DOHH2 (cell line): ENCODE data around the gene ARF1.

ENCODE experiments used
- H3F3A ChIP-seq: fragments of 200-600 bp; sonication (generic), shearing (Covaris generic); 2 replicates; pipeline ENCODE4 v1.6.0; 2016; ENCODE audit warnings: antibody characterized with exemption, mild to moderate bottlenecking; ENCODE audit not compliant: control insufficient read depth, insufficient read depth
- H3K27ac ChIP-seq: fragments of 200-600 bp; sonication (generic); 2 replicates; pipeline ENCODE4 v1.5.1; 2014; ENCODE audit warnings: low read depth, mild to moderate bottlenecking, low read length, moderate library complexity
- H3K27me3 ChIP-seq: fragments of 200-600 bp; sonication (generic); 2 replicates; pipeline ENCODE4 v1.6.1; 2014; ENCODE audit warnings: mild to moderate bottlenecking, low read length, mixed read lengths; ENCODE audit not compliant: control insufficient read depth
- H3K36me3 ChIP-seq: fragments of 200-600 bp; sonication (generic); 2 replicates; pipeline ENCODE4 v1.6.1; 2014; ENCODE audit warnings: mild to moderate bottlenecking, low read length, moderate library complexity, mixed read lengths; ENCODE audit not compliant: control insufficient read depth
- H3K4me1 ChIP-seq: fragments of 200-600 bp; sonication (generic); 2 replicates; pipeline ENCODE4 v1.6.1; 2014; ENCODE audit warnings: mild to moderate bottlenecking, low read length, mixed read lengths; ENCODE audit not compliant: control insufficient read depth
- H3K4me2 ChIP-seq: fragments of 200-600 bp; sonication (generic); 2 replicates; pipeline ENCODE4 v1.6.0; 2014; ENCODE audit warnings: mild to moderate bottlenecking, low read length, moderate library complexity
- H3K4me3 ChIP-seq: fragments of 200-600 bp; sonication (generic); 2 replicates; pipeline ENCODE4 v1.5.1; 2014; ENCODE audit warnings: mild to moderate bottlenecking, low read length, mixed read lengths
- H3K79me2 ChIP-seq: fragments of 200-600 bp; sonication (generic); 2 replicates; pipeline ENCODE4 v1.6.1; 2014; ENCODE audit warnings: mild to moderate bottlenecking, low read length, mixed read lengths; ENCODE audit not compliant: control insufficient read depth
- H3K9me2 ChIP-seq: fragments of 200-600 bp; sonication (generic); replicated peaks from 2 replicates; pipeline ENCODE4 v1.6.1; 2014; ENCODE audit warnings: mild to moderate bottlenecking, low read length, mixed read lengths; ENCODE audit not compliant: control insufficient read depth
- H3K9me3 ChIP-seq: fragments of 200-600 bp; sonication (generic); 2 replicates; pipeline ENCODE4 v1.6.1; 2014; ENCODE audit warnings: antibody characterized with exemption, low read length, mixed read lengths; ENCODE audit not compliant: control insufficient read depth, insufficient read depth
- H4K20me1 ChIP-seq: fragments of 200-600 bp; sonication (generic); 2 replicates; pipeline ENCODE4 v1.6.0; 2014; ENCODE audit warnings: low read depth, mild to moderate bottlenecking, antibody characterized with exemption, low read length, moderate library complexity; ENCODE audit not compliant: control insufficient read depth, insufficient read depth
- EZH2phosphoT487 ChIP-seq: fragments of 200-600 bp; sonication (generic); IDR thresholded peaks from 2 replicates; pipeline ENCODE4 v1.6.1; 2017; ENCODE audit warnings: borderline replicate concordance, mild to moderate bottlenecking, antibody characterized with exemption, low read length, moderate library complexity, mixed read lengths
- TF ChIP-seq, protein P1 (sequence below): fragments of 200-600 bp; sonication (generic); IDR thresholded peaks from one replicate; pipeline ENCODE4 v1.5.1; 2014; ENCODE audit warnings: antibody characterized with exemption, mild to moderate bottlenecking, low read depth, low read length; ENCODE audit not compliant: poor library complexity, severe bottlenecking

Gene ARF1

GRCh38 chr1:228082214-228082917, at the start of gene ARF1:
Gene ARF1, plus strand, starts transcription at chr1:228082708. Its CDS starts 14,407 bp downstream, at chr1:228097115.
- TF ChIP-seq EZH2phosphoT487: no peak
- TF ChIP-seq, protein P1, sequence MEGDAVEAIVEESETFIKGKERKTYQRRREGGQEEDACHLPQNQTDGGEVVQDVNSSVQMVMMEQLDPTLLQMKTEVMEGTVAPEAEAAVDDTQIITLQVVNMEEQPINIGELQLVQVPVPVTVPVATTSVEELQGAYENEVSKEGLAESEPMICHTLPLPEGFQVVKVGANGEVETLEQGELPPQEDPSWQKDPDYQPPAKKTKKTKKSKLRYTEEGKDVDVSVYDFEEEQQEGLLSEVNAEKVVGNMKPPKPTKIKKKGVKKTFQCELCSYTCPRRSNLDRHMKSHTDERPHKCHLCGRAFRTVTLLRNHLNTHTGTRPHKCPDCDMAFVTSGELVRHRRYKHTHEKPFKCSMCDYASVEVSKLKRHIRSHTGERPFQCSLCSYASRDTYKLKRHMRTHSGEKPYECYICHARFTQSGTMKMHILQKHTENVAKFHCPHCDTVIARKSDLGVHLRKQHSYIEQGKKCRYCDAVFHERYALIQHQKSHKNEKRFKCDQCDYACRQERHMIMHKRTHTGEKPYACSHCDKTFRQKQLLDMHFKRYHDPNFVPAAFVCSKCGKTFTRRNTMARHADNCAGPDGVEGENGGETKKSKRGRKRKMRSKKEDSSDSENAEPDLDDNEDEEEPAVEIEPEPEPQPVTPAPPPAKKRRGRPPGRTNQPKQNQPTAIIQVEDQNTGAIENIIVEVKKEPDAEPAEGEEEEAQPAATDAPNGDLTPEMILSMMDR: no peak
- Histone ChIP-seq H3K4me3 (peak within 1 kb of the TSS; percentile 95), H3K4me2 (peak within 1 kb of the TSS; percentile 92), H3K9me2 (no peaks in the 10 kb centered on the region), H3K27ac (peak within 1 kb of the TSS; percentile 59), H3F3A (0 out of 2 replicates have a peak, but pooled peaks cover 4% of the 10 kb centered on the region), H3K79me2 (peaks cover 79% of the 10 kb centered on the region), H4K20me1 (peaks cover 43% of the 10 kb centered on the region), H3K9me3 (no peaks in the 10 kb centered on the region), H3K36me3 (peaks cover 52% of the 10 kb centered on the region), H3K4me1 (peaks cover 28% of the 10 kb centered on the region), H3K27me3 (no peaks in the 10 kb centered on the region; the same call in 1 of the 2 replicates)

- no peaks in the 10 kb centered on the region for H3F3A ChIP-seq
- H3K4me2 ChIP-seq: no peak overlapping the region
- H3K36me3 ChIP-seq: no peaks in the 10 kb centered on the region
- no peak overlapping the region for H3K4me3 ChIP-seq
- no peaks in the 10 kb centered on the region for H3K27me3 ChIP-seq
- TF ChIP-seq, protein P1: no peak
- TF ChIP-seq EZH2phosphoT487: no peak
- no peaks in the 10 kb centered on the region for H3K9me2 ChIP-seq
- H3K79me2 ChIP-seq: no peaks in the 10 kb centered on the region
- no peaks in the 10 kb centered on the region for H4K20me1 ChIP-seq
- no peaks in the 10 kb centered on the region for H3K4me1 ChIP-seq
- H3K27ac ChIP-seq: no peak overlapping the region
- no peaks in the 10 kb centered on the region for H3K9me3 ChIP-seq
Observed at GRCh38 chr1:228033376-228033775, 49.1 kb upstream of the ARF1 start.

DNA sequence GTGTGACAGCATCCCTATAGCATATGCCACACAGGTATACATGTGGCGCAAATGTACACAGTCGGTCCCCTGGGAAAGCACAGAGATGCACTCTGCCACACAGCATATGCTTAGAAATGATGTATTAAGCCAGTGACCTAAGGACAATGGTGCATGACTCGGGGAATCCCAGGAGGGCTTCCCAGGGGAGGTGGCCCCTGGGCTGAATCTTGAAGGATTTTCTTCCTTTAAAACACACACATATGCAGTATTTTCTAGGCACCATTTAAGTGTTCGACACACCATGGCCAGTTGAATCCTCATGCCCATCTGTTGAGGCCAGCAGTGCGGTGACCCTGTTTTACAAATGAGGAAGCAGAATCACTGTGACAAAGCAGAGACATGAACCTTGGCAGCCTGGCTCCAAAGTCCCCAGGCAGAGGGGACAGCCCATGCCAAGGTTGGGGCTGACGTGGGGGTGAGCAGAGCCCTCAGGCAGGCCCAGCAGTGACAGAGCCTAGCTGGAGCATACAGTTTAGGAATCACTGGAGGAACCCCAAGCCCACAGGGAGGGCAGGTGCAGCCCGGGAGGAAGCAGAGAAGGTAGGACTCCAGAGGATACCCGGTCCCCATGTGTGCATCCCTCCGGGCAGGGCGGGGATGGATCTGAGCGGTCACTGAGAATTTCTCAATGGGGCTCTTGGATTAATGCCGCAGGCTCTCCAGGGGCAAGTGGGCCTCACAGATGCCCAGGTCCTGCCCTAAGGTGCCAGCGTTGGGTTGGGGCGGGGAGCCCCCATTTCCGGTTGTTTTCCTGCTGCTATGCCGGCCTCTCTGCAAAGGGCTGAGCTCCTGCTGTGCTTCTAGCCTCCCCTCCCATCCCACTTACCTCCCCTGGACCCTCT, 47.3 kb upstream of the ARF1 start:
- Histone ChIP-seq H3K4me1 (no peaks in the 10 kb centered on the region), H3K9me2 (no peaks in the 10 kb centered on the region), H3K9me3 (no peaks in the 10 kb centered on the region), H4K20me1 (no peaks in the 10 kb centered on the region), H3K27ac (no peak overlapping the region), H3K4me3 (no peak overlapping the region), H3K79me2 (no peaks in the 10 kb centered on the region), H3K4me2 (no peak overlapping the region), H3F3A (no peaks in the 10 kb centered on the region), H3K36me3 (no peaks in the 10 kb centered on the region), H3K27me3 (no peaks in the 10 kb centered on the region)
- TF ChIP-seq, protein P1: no peak
- TF ChIP-seq EZH2phosphoT487: no peak
